ENCODE measurements around the gene KIF14.
A peak's percentile ranks its signal among the peaks of the same experiment; 100 is the strongest.

The KIF14 gene

GRCh38 chr1:200654660-200655059 lies 34.1 kb upstream of the KIF14 start:
- no peaks in the 10 kb centered on the region for H3K9me3 ChIP-seq (ENCODE audit: control insufficient read depth, low read length)
- no peak overlapping the region for H3K27ac ChIP-seq (ENCODE audit: low read depth, low read length, severe bottlenecking)
- H3K4me1 ChIP-seq (ENCODE audit: control insufficient read depth, insufficient read depth, low read length, poor library complexity, severe bottlenecking), result peaks cover 15% of the 10 kb centered on the region
- 100% methylated on average over 5 of the region's 5 CpGs for WGBS, 2 experiments (ENCODE audit: insufficient coverage in 2 of 2)
- no peak overlapping the region for H3K4me3 ChIP-seq (ENCODE audit: extremely low read depth, insufficient read depth, low read length, poor library complexity, severe bottlenecking)
- peaks cover 70% of the 10 kb centered on the region for H3K36me3 ChIP-seq (ENCODE audit: control insufficient read depth, insufficient read depth, low read length)

GRCh38 chr1:200653022-200653462 lies 32.5 kb upstream of the KIF14 start:
- Histone ChIP-seq H3K9me3 (ENCODE audit: control insufficient read depth, low read length) (no peaks in the 10 kb centered on the region), H3K27ac (ENCODE audit: low read depth, low read length, severe bottlenecking) (no peak overlapping the region), H3K4me1 (ENCODE audit: control insufficient read depth, insufficient read depth, low read length, poor library complexity, severe bottlenecking) (peaks cover 8% of the 10 kb centered on the region), H3K36me3 (ENCODE audit: control insufficient read depth, insufficient read depth, low read length) (peaks cover 72% of the 10 kb centered on the region), H3K4me3 (ENCODE audit: extremely low read depth, insufficient read depth, low read length, poor library complexity, severe bottlenecking) (no peak overlapping the region)
- WGBS, 2 experiments (ENCODE audit: insufficient coverage in 2 of 2), result 94 to 99% methylated on average over 5 of the region's 5 CpGs

GRCh38 chr1:200652378-200652777 lies 31.8 kb upstream of the KIF14 start:
- 100% methylated on average over 1 of the region's 1 CpG for WGBS, 2 experiments (ENCODE audit: insufficient coverage in 2 of 2)
- no peak overlapping the region for H3K4me3 ChIP-seq (ENCODE audit: extremely low read depth, insufficient read depth, low read length, poor library complexity, severe bottlenecking)
- H3K9me3 ChIP-seq (ENCODE audit: control insufficient read depth, low read length), result no peaks in the 10 kb centered on the region
- H3K27ac ChIP-seq (ENCODE audit: low read depth, low read length, severe bottlenecking), result no peak overlapping the region
- peaks cover 75% of the 10 kb centered on the region for H3K36me3 ChIP-seq (ENCODE audit: control insufficient read depth, insufficient read depth, low read length)
- H3K4me1 ChIP-seq (ENCODE audit: control insufficient read depth, insufficient read depth, low read length, poor library complexity, severe bottlenecking), result peaks cover 8% of the 10 kb centered on the region

- Histone ChIP-seq H3K4me1 (ENCODE audit: control insufficient read depth, insufficient read depth, low read length, poor library complexity, severe bottlenecking) (peaks cover 9% of the 10 kb centered on the region), H3K27ac (ENCODE audit: low read depth, low read length, severe bottlenecking) (no peak overlapping the region), H3K36me3 (ENCODE audit: control insufficient read depth, insufficient read depth, low read length) (peaks cover 40% of the 10 kb centered on the region), H3K4me3 (ENCODE audit: extremely low read depth, insufficient read depth, low read length, poor library complexity, severe bottlenecking) (no peak overlapping the region), H3K9me3 (ENCODE audit: control insufficient read depth, low read length) (no peaks in the 10 kb centered on the region)
- WGBS, 2 experiments (ENCODE audit: insufficient coverage in 2 of 2), result no CpG with 5 or more reads among the region's 4 CpGs
Observed at GRCh38 chr1:200646515-200646914, 26.0 kb upstream of the KIF14 start.

GRCh38 chr1:200644021-200644420 lies 23.5 kb upstream of the KIF14 start:
- Histone ChIP-seq H3K27ac (ENCODE audit: low read depth, low read length, severe bottlenecking) (no peak overlapping the region), H3K36me3 (ENCODE audit: control insufficient read depth, insufficient read depth, low read length) (peaks cover 28% of the 10 kb centered on the region), H3K4me3 (ENCODE audit: extremely low read depth, insufficient read depth, low read length, poor library complexity, severe bottlenecking) (no peak overlapping the region), H3K9me3 (ENCODE audit: control insufficient read depth, low read length) (no peaks in the 10 kb centered on the region), H3K4me1 (ENCODE audit: control insufficient read depth, insufficient read depth, low read length, poor library complexity, severe bottlenecking) (peaks cover 14% of the 10 kb centered on the region)

- 85% methylated on average over 3 of the region's 6 CpGs; no CpG with 5 or more reads in 1 of the 2 experiments for WGBS, 2 experiments (ENCODE audit: insufficient coverage in 2 of 2)
Observed at GRCh38 chr1:200642481-200642880, 21.9 kb upstream of the KIF14 start.

GRCh38 chr1:200640963-200641401 lies 20.4 kb upstream of the KIF14 start:
- H3K4me3 ChIP-seq (ENCODE audit: extremely low read depth, insufficient read depth, low read length, poor library complexity, severe bottlenecking), result no peak overlapping the region
- H3K4me1 ChIP-seq (ENCODE audit: control insufficient read depth, insufficient read depth, low read length, poor library complexity, severe bottlenecking), result peaks cover 14% of the 10 kb centered on the region
- no peaks in the 10 kb centered on the region for H3K9me3 ChIP-seq (ENCODE audit: control insufficient read depth, low read length)
- 79 to 86% methylated on average over 2 to 3 of the region's 5 CpGs for WGBS, 2 experiments (ENCODE audit: insufficient coverage in 2 of 2)
- H3K36me3 ChIP-seq (ENCODE audit: control insufficient read depth, insufficient read depth, low read length), result peaks cover 5% of the 10 kb centered on the region
- no peak overlapping the region for H3K27ac ChIP-seq (ENCODE audit: low read depth, low read length, severe bottlenecking)

More at GRCh38 chr1:200642481-200642880, 21.9 kb upstream of the KIF14 start:
- Histone ChIP-seq H3K4me1 (ENCODE audit: control insufficient read depth, insufficient read depth, low read length, poor library complexity, severe bottlenecking) (peaks cover 14% of the 10 kb centered on the region), H3K36me3 (ENCODE audit: control insufficient read depth, insufficient read depth, low read length) (peaks cover 15% of the 10 kb centered on the region), H3K4me3 (ENCODE audit: extremely low read depth, insufficient read depth, low read length, poor library complexity, severe bottlenecking) (no peak overlapping the region), H3K9me3 (ENCODE audit: control insufficient read depth, low read length) (no peaks in the 10 kb centered on the region), H3K27ac (ENCODE audit: low read depth, low read length, severe bottlenecking) (peak overlapping the region; percentile 32)

- peaks cover 3% of the 10 kb centered on the region for H3K36me3 ChIP-seq (ENCODE audit: control insufficient read depth, insufficient read depth, low read length)
- WGBS, 2 experiments (ENCODE audit: insufficient coverage in 2 of 2), result no CpG with 5 or more reads among the region's 4 CpGs
- H3K27ac ChIP-seq (ENCODE audit: low read depth, low read length, severe bottlenecking), result peak overlapping the region; percentile 0
- no peak overlapping the region for H3K4me3 ChIP-seq (ENCODE audit: extremely low read depth, insufficient read depth, low read length, poor library complexity, severe bottlenecking)
- no peaks in the 10 kb centered on the region for H3K9me3 ChIP-seq (ENCODE audit: control insufficient read depth, low read length)
- peaks cover 14% of the 10 kb centered on the region for H3K4me1 ChIP-seq (ENCODE audit: control insufficient read depth, insufficient read depth, low read length, poor library complexity, severe bottlenecking)
Observed at GRCh38 chr1:200640373-200640962, 19.9 kb upstream of the KIF14 start.

GRCh38 chr1:200638073-200638472 lies 17.5 kb upstream of the KIF14 start:
- H3K9me3 ChIP-seq (ENCODE audit: control insufficient read depth, low read length), result no peaks in the 10 kb centered on the region
- peaks cover 13% of the 10 kb centered on the region for H3K4me1 ChIP-seq (ENCODE audit: control insufficient read depth, insufficient read depth, low read length, poor library complexity, severe bottlenecking)
- H3K4me3 ChIP-seq (ENCODE audit: extremely low read depth, insufficient read depth, low read length, poor library complexity, severe bottlenecking), result no peak overlapping the region
- H3K36me3 ChIP-seq (ENCODE audit: control insufficient read depth, insufficient read depth, low read length), result no peaks in the 10 kb centered on the region
- 87 to 89% methylated on average over 6 to 7 of the region's 7 CpGs for WGBS, 2 experiments (ENCODE audit: insufficient coverage in 2 of 2)
- no peak overlapping the region for H3K27ac ChIP-seq (ENCODE audit: low read depth, low read length, severe bottlenecking)

GRCh38 chr1:200636681-200637080 lies 16.1 kb upstream of the KIF14 start:
- 82 to 100% methylated on average over 1 of the region's 2 CpGs for WGBS, 2 experiments (ENCODE audit: insufficient coverage in 2 of 2)
- Histone ChIP-seq H3K4me3 (ENCODE audit: extremely low read depth, insufficient read depth, low read length, poor library complexity, severe bottlenecking) (no peak overlapping the region), H3K36me3 (ENCODE audit: control insufficient read depth, insufficient read depth, low read length) (no peaks in the 10 kb centered on the region), H3K27ac (ENCODE audit: low read depth, low read length, severe bottlenecking) (no peak overlapping the region), H3K9me3 (ENCODE audit: control insufficient read depth, low read length) (no peaks in the 10 kb centered on the region), H3K4me1 (ENCODE audit: control insufficient read depth, insufficient read depth, low read length, poor library complexity, severe bottlenecking) (peaks cover 5% of the 10 kb centered on the region)

- WGBS, 2 experiments (ENCODE audit: insufficient coverage in 2 of 2), result no CpG with 5 or more reads among the region's 2 CpGs
Observed at GRCh38 chr1:200634261-200635122, 13.9 kb upstream of the KIF14 start.

More at GRCh38 chr1:200634261-200635122, 13.9 kb upstream of the KIF14 start:
- H3K27ac ChIP-seq (ENCODE audit: low read depth, low read length, severe bottlenecking), result no peak overlapping the region
- H3K4me3 ChIP-seq (ENCODE audit: extremely low read depth, insufficient read depth, low read length, poor library complexity, severe bottlenecking), result no peak overlapping the region
- no peaks in the 10 kb centered on the region for H3K36me3 ChIP-seq (ENCODE audit: control insufficient read depth, insufficient read depth, low read length)
- no peaks in the 10 kb centered on the region for H3K9me3 ChIP-seq (ENCODE audit: control insufficient read depth, low read length)
- H3K4me1 ChIP-seq (ENCODE audit: control insufficient read depth, insufficient read depth, low read length, poor library complexity, severe bottlenecking), result no peaks in the 10 kb centered on the region
